Mesothelial cell of epicardium (in vitro differentiated cells): ENCODE measurements around the gene H1-8. TPM values are rescaled to one million over a fixed set of nuclear protein-coding genes. Genes with fewer than 3 reads are reported as not detected.

Experiments used
- DNase-seq, 2 experiments: peaks; one replicate each; pipeline ENCODE4 v3.0.0; 2021; ENCODE audit warnings: low spot score in 2 of 2; ENCODE audit not compliant: unreplicated experiment in 2 of 2
- H3K27ac Mint-ChIP-seq: 2 replicates; pipeline ENCODE4 v1.8.0; 2021; ENCODE audit warnings: mixed read lengths
- H3K27me3 Mint-ChIP-seq: 2 replicates; pipeline ENCODE4 v1.8.0; 2021; ENCODE audit warnings: low read depth, mixed read lengths
- H3K36me3 Mint-ChIP-seq: 2 replicates; pipeline ENCODE4 v1.8.0; 2021; ENCODE audit warnings: mixed read lengths
- H3K4me1 Mint-ChIP-seq: 2 replicates; pipeline ENCODE4 v1.8.0; 2021; ENCODE audit warnings: mixed read lengths
- H3K4me3 Mint-ChIP-seq: 2 replicates; pipeline ENCODE4 v1.8.0; 2021; ENCODE audit warnings: mild to moderate bottlenecking, moderate library complexity, mixed read lengths
- H3K9me3 Mint-ChIP-seq: 2 replicates; pipeline ENCODE4 v1.8.0; 2021; ENCODE audit warnings: mixed read lengths
- CTCF ChIP-seq: fragments of 200-600 bp; sonication (generic); IDR thresholded peaks from one replicate; pipeline ENCODE4 v1.5.0; 2021; ENCODE audit warnings: antibody characterized with exemption; ENCODE audit not compliant: unreplicated experiment
- total RNA-seq: library from RNA; stranded (reverse); gene quantifications from 3 replicates; pipeline ENCODE4 v1.2.1, GENCODE V29; 2021

Gene H1-8
- total RNA-seq, 1 donor from 2014 or later: not detected

GRCh38 chr3:129563850-129564535 is 21.0 kb downstream of the H1-8 start:
- Mint-ChIP-seq H3K27me3 (no peaks in the 10 kb centered on the region), H3K4me3 (no peak overlapping the region), H3K36me3 (no peaks in the 10 kb centered on the region), H3K27ac (no peak overlapping the region), H3K4me1 (peaks cover 6% of the 10 kb centered on the region), H3K9me3 (no peaks in the 10 kb centered on the region)
- no peak for TF ChIP-seq CTCF
- DNase-seq: no peak

GRCh38 chr3:129564981-129565644 is 22.1 kb downstream of the H1-8 start:
- no peak for TF ChIP-seq CTCF
- Mint-ChIP-seq H3K27me3 (no peaks in the 10 kb centered on the region), H3K9me3 (no peaks in the 10 kb centered on the region), H3K4me3 (no peak overlapping the region), H3K27ac (no peak overlapping the region), H3K36me3 (no peaks in the 10 kb centered on the region), H3K4me1 (peaks cover 6% of the 10 kb centered on the region)
- DNase-seq: no peak

GRCh38 chr3:129565902-129566301 is 22.9 kb downstream of the H1-8 start:
- no peak overlapping the region for H3K27ac Mint-ChIP-seq

GRCh38 chr3:129567176-129567705 is 24.3 kb downstream of the H1-8 start:
- Mint-ChIP-seq H3K4me3 (no peak overlapping the region), H3K9me3 (no peaks in the 10 kb centered on the region), H3K27ac (no peak overlapping the region), H3K36me3 (no peaks in the 10 kb centered on the region), H3K27me3 (no peaks in the 10 kb centered on the region), H3K4me1 (no peaks in the 10 kb centered on the region)
- no peak for DNase-seq
- no peak for TF ChIP-seq CTCF

More at GRCh38 chr3:129565902-129566301, 22.9 kb downstream of the H1-8 start:
- H3K4me1 Mint-ChIP-seq: peaks cover under 1% of the 10 kb centered on the region
- no peaks in the 10 kb centered on the region for H3K36me3 Mint-ChIP-seq
- no peak for DNase-seq
- H3K4me3 Mint-ChIP-seq: no peak overlapping the region
- TF ChIP-seq CTCF: no peak
- no peaks in the 10 kb centered on the region for H3K27me3 Mint-ChIP-seq
- no peaks in the 10 kb centered on the region for H3K9me3 Mint-ChIP-seq

GRCh38 chr3:129567939-129568338 is 25.0 kb downstream of the H1-8 start:
- H3K27ac Mint-ChIP-seq: no peak overlapping the region
- no peaks in the 10 kb centered on the region for H3K36me3 Mint-ChIP-seq
- no peaks in the 10 kb centered on the region for H3K27me3 Mint-ChIP-seq
- no peaks in the 10 kb centered on the region for H3K9me3 Mint-ChIP-seq
- TF ChIP-seq CTCF: no peak
- no peaks in the 10 kb centered on the region for H3K4me1 Mint-ChIP-seq
- H3K4me3 Mint-ChIP-seq: no peak overlapping the region
- no peak for DNase-seq
